ENCODE results near the gene KIF16B. TPM values are rescaled to one million over a fixed set of nuclear protein-coding genes. Genes with fewer than 3 reads are reported as not detected.
A peak's percentile ranks its signal among the peaks of the same experiment; 100 is the strongest.

KIF16B gene
- total and polyA plus RNA-seq, 2 of the 13 experiments (the other 11 are each of a cell fraction or from before 2014, with no cell fraction given), result 6.9 to 18.0 TPM

DNA sequence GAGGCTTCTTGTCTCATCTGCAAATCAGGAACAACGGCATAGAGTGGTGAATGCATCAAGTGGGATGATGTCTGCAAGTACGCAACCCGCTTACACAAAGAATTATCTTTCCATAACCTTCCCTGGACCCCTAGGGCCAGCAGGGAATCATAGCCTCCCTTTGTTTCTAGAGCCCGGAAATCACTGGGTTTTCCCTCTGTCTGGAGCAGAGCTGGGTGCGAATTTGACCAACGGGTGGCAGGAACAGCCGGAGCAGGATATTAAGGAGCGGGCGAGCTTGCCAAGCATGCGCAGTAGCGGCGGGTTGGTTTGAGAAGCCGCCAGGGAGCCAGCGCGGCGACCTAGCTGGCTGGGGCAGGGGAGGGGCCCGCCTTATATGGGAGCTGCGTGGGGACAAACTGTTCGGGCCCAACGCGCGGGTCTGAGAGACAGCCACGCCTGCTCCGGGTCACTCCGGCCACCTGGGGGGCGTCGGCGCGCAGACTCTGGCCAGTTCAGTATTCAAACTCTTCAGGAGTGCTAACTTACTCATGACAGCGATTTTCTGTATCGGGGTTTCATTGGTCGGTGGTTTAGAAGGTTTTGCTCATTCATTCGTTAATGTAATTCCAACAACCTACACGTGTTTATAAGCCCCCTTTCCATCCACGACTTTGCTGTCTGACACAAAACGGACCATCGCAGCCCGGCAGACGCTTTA lies 1.6 kb upstream of the KIF16B start (continued):
- TF ChIP-seq, protein P1, sequence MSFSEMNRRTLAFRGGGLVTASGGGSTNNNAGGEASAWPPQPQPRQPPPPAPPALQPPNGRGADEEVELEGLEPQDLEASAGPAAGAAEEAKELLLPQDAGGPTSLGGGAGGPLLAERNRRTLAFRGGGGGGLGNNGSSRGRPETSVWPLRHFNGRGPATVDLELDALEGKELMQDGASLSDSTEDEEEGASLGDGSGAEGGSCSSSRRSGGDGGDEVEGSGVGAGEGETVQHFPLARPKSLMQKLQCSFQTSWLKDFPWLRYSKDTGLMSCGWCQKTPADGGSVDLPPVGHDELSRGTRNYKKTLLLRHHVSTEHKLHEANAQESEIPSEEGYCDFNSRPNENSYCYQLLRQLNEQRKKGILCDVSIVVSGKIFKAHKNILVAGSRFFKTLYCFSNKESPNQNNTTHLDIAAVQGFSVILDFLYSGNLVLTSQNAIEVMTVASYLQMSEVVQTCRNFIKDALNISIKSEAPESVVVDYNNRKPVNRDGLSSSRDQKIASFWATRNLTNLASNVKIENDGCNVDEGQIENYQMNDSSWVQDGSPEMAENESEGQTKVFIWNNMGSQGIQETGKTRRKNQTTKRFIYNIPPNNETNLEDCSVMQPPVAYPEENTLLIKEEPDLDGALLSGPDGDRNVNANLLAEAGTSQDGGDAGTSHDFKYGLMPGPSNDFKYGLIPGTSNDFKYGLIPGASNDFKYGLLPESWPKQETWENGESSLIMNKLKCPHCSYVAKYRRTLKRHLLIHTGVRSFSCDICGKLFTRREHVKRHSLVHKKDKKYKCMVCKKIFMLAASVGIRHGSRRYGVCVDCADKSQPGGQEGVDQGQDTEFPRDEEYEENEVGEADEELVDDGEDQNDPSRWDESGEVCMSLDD (CRISPR knock-in tag; IDR thresholded peaks at IDR 0.05; ENCODE audit: borderline replicate concordance), result no peak
- TF ChIP-seq ARID2 (CRISPR knock-in tag; IDR thresholded peaks at IDR 0.05; ENCODE audit: borderline replicate concordance) (no peak), ZNF350 (CRISPR knock-in tag; IDR thresholded peaks at IDR 0.05; ENCODE audit: borderline replicate concordance, low read depth) (peak; percentile 81; the same call in 1 of the 2 replicates), ZNF780A (CRISPR knock-in tag; IDR thresholded peaks at IDR 0.05) (no peak), NFIC (IDR thresholded peaks at IDR 0.05; ENCODE audit: low read length) (peak; percentile 7; the same call in 1 of the 2 replicates), CCAR2 (optimal IDR thresholded peaks at IDR 0.05; ENCODE audit: low read depth, low read length) (no peak), ZKSCAN1 (IDR thresholded peaks at IDR 0.05; ENCODE audit: low read length) (no peak), SMAD1 (CRISPR knock-in tag; IDR thresholded peaks at IDR 0.05; ENCODE audit: borderline replicate concordance, low read depth) (no peak; the same call in 1 of the 2 replicates), ZNF136 (CRISPR knock-in tag; IDR thresholded peaks at IDR 0.05; ENCODE audit: low read depth) (0 out of 2 replicates have a peak, but pooled peaks have one; percentile 76), ZBTB20 (CRISPR knock-in tag; IDR thresholded peaks at IDR 0.05; ENCODE audit: borderline replicate concordance, low read depth) (peak; percentile 86), IKZF4 (CRISPR knock-in tag; IDR thresholded peaks at IDR 0.05; ENCODE audit: borderline replicate concordance, low read depth, not compliant biosample characterization) (no peak), STAG1 (CRISPR knock-in tag; IDR thresholded peaks at IDR 0.05) (0 out of 2 replicates have a peak, but pooled peaks have one; percentile 5), ZNF737 (CRISPR knock-in tag; IDR thresholded peaks at IDR 0.05; ENCODE audit: borderline replicate concordance) (no peak; the same call in 1 of the 2 replicates), ZNF747 (CRISPR knock-in tag; IDR thresholded peaks at IDR 0.05; ENCODE audit: borderline replicate concordance) (0 out of 2 replicates have a peak, but pooled peaks have one; percentile 71), MXD4 (CRISPR knock-in tag; IDR thresholded peaks at IDR 0.05) (peak; percentile 68; the same call in 1 of the 2 replicates), NCOA1 (CRISPR knock-in tag; IDR thresholded peaks at IDR 0.05) (no peak), IRX3 (CRISPR knock-in tag; IDR thresholded peaks at IDR 0.05; ENCODE audit: borderline replicate concordance, low read depth) (0 out of 2 replicates have a peak, but pooled peaks have one; percentile 32), FOXJ3 (CRISPR knock-in tag; IDR thresholded peaks at IDR 0.05; ENCODE audit: borderline replicate concordance) (peak; percentile 69; the same call in 1 of the 2 replicates), ISL2 (CRISPR knock-in tag; IDR thresholded peaks at IDR 0.05) (peak; percentile 70), SPEN (CRISPR knock-in tag; IDR thresholded peaks at IDR 0.05; ENCODE audit: low read depth) (peak; percentile 91), ZFP37 (CRISPR knock-in tag; IDR thresholded peaks at IDR 0.05; ENCODE audit: borderline replicate concordance) (no peak; the same call in 1 of the 2 replicates), ZNF674 (CRISPR knock-in tag; IDR thresholded peaks at IDR 0.05; ENCODE audit: low read depth) (no peak), ZNF75D (CRISPR knock-in tag; IDR thresholded peaks at IDR 0.05; ENCODE audit: borderline replicate concordance) (no peak), ZNF337 (CRISPR knock-in tag; IDR thresholded peaks at IDR 0.05; ENCODE audit: borderline replicate concordance, low read depth) (no peak)
- TF ChIP-seq, protein P2, sequence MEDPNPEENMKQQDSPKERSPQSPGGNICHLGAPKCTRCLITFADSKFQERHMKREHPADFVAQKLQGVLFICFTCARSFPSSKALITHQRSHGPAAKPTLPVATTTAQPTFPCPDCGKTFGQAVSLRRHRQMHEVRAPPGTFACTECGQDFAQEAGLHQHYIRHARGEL (CRISPR knock-in tag; IDR thresholded peaks at IDR 0.05), result no peak
- TF ChIP-seq, protein P3, sequence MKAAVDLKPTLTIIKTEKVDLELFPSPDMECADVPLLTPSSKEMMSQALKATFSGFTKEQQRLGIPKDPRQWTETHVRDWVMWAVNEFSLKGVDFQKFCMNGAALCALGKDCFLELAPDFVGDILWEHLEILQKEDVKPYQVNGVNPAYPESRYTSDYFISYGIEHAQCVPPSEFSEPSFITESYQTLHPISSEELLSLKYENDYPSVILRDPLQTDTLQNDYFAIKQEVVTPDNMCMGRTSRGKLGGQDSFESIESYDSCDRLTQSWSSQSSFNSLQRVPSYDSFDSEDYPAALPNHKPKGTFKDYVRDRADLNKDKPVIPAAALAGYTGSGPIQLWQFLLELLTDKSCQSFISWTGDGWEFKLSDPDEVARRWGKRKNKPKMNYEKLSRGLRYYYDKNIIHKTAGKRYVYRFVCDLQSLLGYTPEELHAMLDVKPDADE (CRISPR knock-in tag; IDR thresholded peaks at IDR 0.05), result 0 out of 2 replicates have a peak, but pooled peaks have one; percentile 48
